ENCODE data around the gene FOSL2.

FOSL2 gene

DNA sequence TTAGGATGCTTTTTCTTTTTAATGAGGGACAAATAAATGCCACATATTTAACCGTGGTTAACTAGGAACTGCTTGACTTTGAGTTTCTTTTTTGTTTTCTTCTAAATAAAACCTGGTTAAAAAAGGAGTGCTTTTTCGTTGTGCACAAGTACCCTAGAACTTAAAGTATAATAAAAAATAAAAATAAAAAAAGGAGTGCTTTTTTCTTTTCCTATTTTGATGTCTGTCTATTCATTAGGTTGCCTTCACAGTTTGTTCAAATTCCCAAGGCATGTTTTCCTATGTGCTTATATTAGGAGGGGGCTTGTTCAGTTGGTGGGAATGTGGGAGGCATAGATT is 4.4 kb downstream of the FOSL2 start:
- DNase-seq: no peak

DNA sequence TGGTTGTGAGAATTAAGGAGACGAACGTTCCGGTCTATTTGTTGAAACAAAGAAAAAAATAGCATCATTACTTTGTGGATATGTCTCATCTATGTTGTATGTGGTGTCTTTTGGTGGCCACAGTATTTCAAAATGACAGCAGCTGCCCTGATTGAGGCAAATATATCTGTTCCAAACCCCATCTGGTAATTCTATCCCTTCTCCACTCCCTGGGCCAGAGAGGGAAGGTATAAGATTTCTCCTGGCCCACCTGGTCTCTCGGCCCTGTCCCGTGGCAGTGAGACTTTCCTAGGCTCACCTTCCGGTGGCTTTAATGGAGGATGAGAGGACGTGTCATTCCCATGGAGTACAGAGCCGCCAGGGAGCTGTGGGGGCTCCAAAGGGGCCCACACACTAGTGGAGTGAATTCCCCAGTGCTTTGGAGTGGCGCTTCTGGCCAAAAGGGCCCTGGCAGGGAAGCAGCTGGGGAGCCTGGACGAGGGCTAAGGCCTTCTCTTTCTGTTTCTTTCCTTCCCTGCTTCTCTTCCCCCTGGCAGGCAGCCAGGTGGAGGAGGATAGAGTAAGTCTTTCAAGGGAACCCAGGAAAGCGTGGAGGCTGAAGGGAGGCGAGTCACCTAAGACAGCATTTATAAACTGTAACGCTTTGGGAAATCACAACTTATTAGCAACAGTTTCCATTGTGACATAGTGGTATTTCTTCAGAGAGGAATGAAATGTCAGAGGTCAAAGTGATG is 5.6 kb downstream of the FOSL2 start:
- DNase-seq: no peak

DNA sequence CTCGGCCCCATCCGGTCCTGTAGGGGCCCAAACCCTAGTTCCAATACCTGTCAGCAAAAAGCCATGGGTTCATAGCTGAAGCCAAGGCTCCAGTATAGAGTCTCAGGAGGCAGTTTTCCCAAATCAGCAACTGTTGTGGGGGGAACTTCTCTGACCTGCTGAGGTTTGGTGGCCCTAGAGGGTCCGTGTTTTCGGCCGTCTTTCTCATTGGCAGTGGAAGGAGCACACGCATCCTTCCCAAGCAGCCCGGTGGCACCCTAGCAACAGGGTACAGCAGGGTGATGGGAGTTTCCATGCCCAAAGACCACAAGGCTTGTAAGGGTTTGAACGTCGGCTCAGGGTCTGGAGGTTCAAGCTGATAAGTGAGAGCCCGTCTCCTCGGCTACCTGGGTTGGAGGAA is 6.6 kb downstream of the FOSL2 start:
- DNase-seq: no peak

DNA sequence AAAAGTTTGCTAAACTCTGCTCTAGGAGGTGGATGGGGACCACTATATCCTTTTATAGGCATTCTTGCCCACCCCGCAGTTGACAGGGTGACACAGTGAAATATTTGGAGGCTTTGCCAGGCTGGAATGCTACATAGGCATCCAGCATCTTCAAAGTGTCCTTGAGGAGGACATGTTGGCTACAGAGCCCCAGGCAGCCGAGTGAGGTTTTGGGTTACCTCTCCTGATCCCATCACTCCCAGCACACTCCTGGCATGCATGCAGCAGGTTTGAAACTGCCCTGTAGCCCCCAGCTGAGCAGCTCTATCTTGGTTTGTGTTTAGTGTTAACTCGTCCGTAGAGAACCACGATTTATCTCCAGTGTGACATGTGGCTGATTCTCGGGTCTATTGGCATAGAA is 7.3 kb downstream of the FOSL2 start:
- no peak for DNase-seq

DNA sequence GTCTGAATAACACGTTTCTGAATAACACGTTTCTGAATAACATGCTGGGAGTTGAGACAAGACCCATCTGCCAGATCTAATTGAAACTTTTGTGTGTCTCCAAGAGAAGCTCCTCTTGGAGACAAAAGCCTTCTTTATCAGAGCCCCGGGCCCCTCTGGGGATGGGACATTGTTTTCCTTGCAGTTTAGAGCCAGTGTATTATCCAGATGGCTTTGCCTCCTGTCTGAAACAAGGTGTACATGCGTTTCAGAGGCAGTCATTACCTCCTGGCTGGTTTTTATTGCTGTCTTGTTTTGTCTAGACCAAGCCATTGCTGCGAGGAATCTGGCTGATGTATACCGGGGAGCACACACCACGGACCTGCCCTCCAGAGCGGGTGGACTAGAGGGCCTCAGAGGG is 7.8 kb downstream of the FOSL2 start:
- no peak for DNase-seq

DNA sequence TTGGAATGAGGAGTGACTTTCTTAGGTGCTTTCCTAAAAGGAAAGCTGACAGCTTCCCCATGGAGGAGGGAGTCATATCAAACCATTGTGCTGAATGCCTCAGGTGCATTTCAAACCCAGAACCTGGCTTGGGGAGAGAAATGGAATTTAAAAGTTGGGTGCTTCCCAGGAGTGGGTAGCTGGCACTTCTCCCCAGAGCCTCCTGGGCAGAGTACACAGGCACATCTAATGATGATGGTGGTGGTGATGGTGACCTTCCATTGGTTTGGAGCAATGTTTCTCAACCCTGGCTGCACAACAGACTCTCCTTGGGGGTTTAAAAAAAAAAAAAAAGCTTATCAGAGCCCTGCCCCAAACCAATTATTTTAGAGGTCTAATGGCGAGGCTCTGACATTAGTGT is 8.3 kb downstream of the FOSL2 start:
- DNase-seq: no peak

DNA sequence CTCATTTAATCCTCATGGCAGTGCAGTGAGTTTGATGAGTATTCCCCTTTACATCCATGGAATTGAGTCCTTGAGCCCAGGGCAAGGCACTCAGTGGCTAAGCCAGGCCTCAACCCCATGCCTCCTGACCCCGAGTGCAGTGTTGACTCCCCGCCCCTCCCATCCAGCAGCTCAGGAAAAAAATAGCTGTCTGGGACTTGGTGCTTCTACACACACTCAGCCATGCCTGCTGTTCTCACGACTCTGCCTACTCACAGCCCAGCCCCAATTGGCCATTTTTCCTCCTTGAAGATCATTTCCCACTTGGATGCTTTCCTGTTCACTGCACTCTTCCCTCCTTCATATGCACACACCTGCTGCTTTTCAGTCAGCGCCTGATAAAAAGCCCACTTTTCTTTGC is 8.8 kb downstream of the FOSL2 start:
- no peak for DNase-seq

DNA sequence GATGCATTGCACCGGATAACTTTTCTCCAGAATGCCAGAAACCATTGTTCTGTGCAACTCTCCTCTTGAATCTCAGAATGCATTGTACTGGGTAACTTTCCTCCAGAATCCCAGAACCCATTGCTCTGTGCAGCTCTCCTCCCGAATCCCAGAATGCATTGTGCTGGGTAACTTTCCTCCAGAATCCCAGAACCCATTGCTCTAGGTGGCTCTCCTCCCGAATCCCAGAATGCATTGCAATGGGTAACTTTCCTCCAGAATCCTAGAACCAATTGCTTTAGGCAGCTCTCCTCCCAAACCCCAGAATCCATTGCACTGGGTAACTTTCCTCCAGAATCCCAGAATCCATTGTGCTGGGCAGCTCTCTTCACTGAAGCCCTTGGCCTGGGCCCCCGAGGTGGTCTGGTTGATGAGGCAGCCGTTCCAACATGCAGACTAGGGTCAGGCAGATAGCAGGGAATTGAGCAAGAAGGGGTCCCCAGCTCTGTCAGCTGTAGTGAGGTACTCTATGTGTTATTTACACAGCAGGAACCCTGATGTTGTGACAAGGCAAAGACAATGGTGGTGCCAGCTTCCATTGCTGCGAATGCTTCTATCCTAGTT is 9.4 kb downstream of the FOSL2 start:
- DNase-seq: no peak

DNA sequence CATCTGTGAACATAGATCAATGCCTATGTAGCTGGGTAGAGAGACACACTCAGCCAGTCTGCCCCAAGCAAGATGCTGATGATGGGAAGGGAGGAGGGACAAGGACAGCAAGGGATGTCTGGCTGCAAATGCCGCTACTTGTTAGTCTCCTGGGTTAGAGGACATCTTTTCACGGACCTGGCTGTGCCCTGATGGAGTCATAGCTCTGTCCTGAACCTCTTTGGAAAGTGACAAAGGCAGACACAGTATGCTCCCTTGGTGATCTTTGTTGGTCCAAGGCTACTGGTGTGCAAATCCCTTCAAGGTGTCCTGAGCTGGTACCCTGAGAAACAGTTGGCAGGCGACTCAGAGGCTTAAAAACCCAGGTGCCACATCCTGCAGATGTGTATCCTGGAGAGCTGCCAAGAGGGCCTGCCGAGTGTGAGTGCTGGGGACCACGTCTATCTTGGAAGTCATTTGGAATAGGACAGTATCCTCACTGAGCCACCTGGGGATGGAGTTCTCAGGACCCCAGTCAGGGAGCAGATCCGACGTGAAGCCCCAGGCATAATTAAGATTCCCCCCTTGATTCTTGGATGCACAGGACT is 10.8 kb downstream of the FOSL2 start:
- DNase-seq: no peak

DNA sequence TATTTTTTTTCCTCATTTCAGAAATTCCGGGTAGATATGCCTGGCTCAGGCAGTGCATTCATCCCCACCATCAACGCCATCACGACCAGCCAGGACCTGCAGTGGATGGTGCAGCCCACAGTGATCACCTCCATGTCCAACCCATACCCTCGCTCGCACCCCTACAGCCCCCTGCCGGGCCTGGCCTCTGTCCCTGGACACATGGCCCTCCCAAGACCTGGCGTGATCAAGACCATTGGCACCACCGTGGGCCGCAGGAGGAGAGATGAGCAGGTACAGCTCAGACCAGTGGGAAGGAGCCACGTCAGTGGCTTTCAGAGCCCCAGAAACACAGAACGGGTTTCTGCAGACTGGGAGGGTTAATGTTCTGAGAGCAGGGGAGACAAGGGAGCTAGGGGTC is 11.4 kb downstream of the FOSL2 start:
- DNase-seq: no peak

DNA sequence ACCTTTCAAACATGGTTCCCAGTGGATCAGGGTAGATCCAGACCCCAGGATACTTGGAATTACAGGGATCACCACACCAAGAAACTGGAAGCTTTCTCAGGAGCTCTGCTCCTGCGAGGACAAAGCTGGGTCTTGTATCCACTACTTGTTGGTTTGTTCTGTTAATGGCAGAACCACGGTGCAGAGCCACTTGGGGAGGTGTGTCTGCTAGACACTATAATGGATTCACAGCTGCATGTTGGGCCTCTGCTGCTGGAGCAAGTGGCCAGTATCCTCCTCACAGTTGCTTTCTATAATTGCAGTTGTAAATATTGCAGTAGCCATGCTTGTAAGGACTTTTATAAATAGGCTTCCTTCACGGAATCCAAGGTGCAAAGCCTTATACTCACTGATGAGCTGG is 12.9 kb downstream of the FOSL2 start:
- DNase-seq: no peak

DNA sequence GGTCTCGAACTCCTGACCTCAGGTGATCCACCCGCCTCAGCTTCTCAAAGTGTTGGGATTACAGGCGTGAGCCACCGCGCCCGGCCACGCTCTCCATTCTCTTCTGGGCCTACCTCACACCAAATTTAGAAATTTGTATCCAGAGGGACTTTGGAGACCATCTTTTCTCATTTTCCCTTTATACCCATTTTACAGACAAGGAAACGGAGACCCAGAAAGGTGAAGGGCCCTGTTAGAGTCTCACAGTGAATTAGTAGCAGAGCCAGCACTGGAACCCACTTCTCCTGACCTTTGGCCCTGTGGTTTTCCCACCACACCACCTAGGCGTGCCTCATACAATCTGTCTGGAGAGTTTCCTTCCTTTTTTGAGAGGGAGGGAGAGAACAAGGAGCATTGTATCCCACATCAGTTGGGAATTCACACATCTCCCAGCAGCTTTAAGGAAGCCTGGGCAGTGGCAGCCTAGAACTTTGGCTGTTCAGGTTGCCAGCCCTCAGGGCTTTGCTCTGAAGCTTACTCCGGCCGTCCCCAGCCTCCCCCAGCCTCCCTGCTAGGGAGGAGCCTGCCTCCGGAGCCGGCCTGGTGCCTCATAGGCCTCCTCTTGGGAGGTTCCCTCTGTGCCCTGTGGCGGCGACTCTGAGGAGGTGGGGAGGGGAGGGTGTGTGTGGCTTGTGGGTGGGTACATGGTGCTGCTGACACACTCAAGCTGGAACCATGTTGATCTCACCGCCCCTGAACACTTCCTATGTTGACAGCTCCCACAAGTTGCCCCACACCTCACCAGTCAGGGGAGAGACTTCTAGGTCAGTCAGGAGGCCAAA is 13.8 kb downstream of the FOSL2 start:
- peak; percentile 88 for DNase-seq

DNA sequence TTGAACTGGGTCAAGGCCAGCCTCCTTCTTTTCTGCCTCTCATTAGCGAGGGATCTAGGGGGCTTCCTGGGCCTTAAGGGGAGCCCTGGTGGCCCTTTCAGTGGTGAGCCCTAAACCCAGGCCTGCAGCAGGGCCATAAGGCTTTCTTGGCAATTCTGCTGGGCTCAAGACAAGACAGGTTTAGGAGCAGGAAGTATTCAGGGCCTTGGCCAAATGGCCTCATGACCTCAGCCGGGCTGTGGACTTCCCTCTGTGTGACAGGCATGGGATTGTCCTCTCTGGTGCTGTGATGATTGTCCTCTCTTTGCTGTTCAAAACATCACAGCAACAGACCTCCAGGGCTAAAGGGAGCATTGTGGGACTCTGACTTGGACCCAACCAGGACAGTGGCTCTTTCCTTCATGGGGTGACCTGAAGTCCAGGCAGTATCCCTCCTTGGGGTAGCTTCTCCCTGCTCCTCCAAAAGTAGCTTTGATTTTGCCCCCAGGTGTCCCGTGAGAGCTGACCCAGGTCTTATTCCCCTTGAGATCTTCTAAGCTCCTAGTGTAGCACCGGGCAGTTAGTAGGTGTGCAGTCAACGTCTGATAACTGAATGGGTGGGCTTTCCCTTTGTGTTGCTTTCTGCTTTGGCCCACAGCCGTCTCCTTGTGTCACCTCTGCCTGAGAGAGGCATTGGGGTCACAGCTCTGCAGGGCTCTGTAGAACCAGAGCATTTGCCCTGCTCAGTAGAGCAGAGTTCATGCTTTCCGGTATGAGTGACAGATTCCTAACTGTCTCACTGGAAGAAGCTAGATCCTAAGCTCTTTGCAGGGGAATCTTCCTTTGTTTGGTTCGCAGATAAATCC is 14.7 kb downstream of the FOSL2 start:
- DNase-seq: peak; percentile 34

DNA sequence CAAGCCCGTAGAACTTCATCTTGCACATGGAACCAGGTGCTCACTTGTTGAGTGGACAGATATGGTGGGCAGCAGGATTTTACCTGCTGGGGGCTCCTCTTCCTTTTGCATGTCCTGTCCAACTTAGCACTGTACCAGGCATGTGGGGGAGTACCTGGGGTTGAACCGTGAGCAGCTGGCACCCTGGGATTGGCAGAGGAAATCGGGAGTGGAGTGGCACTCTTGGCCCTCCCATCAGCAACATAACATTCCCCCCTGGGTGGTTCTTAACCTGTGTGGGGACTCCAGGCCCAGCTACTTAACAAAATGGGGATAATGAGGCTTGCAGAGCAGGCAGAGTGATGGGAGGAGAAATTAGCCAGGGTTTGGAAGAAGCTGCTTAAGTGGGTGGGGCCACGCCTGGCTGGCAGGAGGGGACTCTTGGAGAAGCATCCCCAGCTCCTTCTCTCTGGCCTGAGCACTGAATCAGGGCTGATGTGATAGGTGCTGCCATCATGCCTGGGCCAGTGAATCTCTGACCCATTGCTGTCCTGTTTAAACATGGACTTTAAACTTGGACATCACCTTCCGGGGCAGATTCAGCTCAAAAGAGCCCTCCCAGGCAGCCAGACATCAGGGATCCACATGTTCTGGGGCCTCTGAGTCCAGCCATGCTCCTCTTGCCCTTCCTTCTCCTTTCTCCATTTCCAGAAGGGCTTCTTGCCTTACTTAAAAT is 15.5 kb downstream of the FOSL2 start:
- DNase-seq: peak; percentile 12

DNA sequence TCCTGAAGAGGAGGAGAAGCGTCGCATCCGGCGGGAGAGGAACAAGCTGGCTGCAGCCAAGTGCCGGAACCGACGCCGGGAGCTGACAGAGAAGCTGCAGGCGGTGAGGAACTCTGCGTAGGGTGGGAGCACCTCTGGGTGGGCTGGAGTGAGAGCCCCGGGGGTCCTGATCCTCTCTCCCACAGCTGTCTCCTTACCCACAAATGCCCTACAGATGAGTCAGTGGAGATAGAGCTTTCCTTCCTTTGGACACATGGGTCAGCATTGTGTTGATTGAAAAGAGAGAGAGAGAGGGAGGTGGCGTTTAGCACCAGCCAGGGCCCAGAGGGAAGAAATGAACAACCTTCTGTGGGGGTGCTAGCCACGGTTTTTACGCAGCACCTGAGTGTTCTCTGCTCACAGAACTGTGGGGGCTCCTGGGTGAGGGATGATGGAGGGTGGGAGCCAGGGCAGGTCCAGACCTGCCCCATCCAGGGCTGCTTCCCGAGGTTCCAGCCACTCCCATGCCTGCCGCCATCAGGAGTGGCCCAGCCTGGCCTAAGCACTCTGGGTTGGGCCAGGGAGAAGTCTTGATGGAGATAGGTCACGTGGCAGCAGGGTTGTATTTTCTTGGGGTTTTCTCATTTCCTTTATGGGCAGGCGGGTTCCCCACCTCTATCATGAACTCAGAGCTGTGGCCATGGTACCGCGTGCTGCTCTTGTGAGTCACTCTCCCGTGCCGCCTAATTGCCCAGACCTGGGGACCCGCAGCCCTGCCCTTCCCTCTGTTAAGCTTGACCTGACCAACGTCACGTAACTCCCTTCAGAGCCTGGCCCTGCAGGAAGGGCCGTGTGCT is 16.3 kb downstream of the FOSL2 start:
- peak; percentile 86 for DNase-seq

DNA sequence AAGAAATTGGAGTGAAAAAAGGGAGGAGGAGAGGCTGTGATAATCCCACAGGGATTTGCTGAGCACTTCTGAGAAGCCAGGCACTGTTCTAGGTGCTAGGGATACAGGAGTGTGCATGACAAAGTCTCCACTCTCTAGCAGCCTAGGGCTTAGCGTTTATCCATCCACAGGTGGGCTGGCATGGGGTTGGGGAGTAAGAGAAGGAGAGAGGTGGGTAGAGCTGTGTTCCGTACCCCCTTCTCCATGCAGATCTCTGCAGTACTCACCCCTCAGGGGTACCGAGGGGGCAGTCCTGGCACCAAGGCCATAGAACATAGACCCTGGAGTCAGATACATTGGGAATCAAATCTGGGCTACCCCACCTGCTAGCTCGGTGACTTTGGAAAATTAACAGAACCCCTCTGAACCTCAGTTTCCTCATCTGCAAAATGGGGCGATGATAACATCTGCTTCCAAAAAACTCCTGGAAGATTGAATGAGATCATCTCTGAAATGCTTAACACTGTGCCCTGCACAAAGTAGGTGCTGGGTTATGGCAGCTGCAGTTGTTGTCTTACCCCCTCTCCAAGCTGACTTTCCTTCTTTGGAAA is 18.6 kb downstream of the FOSL2 start:
- peak; percentile 6 for DNase-seq

DNA sequence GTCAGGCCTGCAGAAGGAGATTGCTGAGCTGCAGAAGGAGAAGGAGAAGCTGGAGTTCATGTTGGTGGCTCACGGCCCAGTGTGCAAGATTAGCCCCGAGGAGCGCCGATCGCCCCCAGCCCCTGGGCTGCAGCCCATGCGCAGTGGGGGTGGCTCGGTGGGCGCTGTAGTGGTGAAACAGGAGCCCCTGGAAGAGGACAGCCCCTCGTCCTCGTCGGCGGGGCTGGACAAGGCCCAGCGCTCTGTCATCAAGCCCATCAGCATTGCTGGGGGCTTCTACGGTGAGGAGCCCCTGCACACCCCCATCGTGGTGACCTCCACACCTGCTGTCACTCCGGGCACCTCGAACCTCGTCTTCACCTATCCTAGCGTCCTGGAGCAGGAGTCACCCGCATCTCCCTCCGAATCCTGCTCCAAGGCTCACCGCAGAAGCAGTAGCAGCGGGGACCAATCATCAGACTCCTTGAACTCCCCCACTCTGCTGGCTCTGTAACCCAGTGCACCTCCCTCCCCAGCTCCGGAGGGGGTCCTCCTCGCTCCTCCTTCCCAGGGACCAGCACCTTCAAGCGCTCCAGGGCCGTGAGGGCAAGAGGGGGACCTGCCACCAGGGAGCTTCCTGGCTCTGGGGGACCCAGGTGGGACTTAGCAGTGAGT is 19.4 kb downstream of the FOSL2 start:
- peak; percentile 16 for DNase-seq

DNA sequence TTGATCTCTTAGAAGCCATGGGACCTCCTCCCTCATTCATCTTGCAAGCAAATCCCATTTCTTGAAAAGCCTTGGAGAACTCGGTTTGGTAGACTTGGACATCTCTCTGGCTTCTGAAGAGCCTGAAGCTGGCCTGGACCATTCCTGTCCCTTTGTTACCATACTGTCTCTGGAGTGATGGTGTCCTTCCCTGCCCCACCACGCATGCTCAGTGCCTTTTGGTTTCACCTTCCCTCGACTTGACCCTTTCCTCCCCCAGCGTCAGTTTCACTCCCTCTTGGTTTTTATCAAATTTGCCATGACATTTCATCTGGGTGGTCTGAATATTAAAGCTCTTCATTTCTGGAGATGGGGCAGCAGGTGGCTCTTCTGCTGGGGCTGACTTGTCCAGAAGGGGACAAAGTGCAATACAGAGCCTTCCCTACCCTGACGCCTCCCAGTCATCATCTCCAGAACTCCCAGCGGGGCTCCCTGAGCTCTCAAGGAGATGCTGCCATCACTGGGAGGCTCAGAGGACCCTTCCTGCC is 20.0 kb downstream of the FOSL2 start:
- no peak for DNase-seq

DNA sequence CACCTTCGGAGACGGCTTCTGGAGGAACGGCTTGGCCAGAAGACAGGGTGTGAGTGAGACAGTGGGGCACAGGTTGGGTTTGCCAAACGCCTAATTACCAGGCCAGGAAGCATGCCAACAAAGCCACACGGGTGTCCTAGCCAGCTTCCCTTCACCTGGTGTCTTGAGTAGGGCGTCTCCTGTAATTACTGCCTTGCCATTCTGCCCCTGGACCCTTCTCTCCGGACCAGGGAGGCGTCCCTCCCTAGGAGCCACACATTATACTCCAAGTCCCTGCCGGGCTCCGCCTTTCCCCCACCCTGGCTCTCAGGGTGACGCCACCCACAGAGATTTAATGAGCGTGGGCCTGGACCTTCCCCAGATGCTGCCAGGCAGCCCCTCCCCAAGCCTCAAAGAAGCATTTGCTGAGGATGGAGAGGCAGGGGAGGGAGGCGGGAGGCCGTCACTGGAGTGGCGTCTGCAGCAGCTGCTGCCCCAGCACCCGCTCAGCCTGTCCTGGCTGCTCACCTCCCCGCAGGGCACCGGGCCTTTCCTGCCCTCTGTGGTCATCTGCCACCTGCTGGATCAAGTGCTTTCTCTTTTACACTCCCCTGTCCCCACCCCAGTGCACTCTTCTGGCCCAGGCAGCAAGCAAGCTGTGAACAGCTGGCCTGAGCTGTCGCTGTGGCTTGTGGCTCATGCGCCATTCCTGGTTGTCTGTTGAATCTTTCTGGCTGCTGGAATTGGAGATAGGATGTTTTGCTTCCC is 20.7 kb downstream of the FOSL2 start:
- peak; percentile 41 for DNase-seq

All from CD4-positive, alpha-beta T cell treated with Interleukin-15 for 1 hour (primary cell).